HG02973 (cell line): Measurements from ENCODE around the gene GAK.
A peak's percentile ranks its signal among the peaks of the same experiment; 100 is the strongest.
"Not testable (repeated sequence)": the region's sequence is repeated elsewhere in the genome, so short reads cannot be mapped to it uniquely, and the experiment has no call there.

ENCODE experiments used
- ATAC-seq: cut with Tn5 transposase; IDR thresholded peaks from one replicate; pipeline ENCODE4 v1.9.1; 2021; ENCODE audit warnings: moderate library complexity; ENCODE audit not compliant: unreplicated experiment

GAK gene

DNA sequence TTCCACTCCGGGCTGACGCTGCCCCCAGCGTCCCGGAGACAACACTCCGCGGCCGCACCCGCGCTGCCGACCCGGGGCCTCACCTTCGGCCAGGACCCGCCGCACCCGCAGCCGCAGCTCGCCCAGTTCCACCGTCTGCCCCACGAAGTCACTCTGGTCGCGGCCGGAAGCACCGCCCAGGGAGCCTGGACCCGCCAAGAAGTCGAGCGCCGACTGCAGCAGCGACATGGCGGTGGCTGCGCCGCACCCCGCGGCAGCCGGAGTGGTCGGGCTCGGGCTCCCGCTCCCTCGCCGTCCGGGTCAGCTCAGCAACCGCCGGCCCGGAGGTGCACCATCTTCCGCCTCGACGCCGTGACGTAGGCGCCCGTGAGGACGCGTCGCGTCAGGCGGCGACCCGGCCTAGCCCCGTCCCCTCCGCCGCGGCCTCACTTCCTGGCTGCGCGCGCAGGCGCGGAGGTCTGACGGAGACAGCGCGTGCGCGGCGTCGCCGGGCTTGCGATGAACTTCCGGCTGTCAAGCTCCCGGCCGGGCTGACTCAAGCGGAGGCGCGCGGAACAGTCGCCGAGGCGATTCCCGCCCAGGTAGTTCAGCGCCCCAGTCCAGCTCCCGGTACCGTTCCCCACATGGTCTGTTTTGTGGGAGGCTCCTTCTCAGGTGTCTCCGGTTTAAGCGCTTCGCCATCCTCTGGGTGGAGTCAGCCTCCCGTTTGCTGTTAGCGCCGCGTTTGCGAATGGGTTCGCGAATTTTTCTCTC is at the start of gene GAK, which contains the start of gene TMEM175:
GAK (minus strand) TSS at position 357 of the 753 bp plus-strand sequence; CDS start at position 228, 129 bp downstream.
TMEM175 (plus strand) TSS at position 501 of the 753 bp plus-strand sequence. CDS start 15,280 bp downstream, outside the sequence.
- peak; percentile 81 for ATAC-seq

DNA sequence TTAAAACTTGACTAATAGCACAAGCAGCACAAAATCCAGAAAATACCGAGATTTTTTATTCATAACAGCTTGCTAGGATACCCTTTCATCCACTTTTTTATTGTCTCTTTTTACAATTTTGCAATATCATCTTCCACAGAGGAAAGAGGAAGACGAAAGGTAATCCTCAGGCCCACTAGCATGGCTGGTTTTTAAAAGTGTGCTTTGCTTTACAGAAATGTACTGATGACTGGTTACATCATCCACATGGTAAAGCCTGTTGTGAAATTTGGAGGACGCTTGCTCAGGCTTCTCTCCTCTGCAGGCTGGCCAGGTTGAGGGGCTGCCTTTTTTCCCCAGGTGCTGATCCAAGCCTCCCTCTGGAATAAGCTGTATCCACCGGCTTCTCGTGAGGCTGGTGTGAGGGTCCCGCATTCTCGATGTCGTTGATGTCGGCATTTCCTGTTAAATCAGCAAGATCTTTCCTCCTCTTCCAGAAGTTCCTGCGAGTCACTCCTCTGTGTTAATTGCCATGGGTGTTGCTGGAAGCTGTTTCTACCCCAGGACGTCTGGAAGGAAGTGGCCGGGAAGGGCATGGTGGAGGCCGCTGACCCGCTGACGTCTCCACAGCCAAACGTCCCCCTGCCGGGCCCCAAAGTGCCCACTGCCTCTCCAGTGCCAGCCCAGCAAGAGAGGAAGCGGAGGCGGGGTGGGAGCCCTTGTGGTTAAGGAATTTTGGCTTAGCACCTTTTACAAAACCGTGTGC is 47.0 kb upstream of the GAK start:
- no peak for ATAC-seq

GRCh38 chr4:976016-976415 is 43.9 kb upstream of the GAK start:
- not testable (repeated sequence) for ATAC-seq

DNA sequence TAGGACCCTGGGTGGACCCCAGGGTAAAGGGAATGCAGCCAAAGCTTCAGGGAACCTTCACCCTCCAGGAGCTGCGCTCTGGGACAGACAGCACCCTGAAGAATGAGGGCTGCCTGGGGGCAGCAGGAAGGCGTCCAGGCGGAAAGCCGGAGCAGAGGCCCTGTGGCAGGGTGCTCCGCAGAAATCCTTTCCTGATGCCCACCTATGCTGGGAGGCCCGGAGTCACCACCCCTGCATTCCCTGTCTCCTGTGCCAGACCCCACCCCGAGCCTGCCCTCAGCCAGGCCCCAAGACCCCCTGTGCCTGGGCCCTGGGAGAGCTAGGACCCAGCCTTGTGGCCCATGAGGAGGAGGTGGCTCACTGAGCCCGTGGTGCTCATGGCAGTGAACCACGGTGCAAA is 42.6 kb upstream of the GAK start:
- ATAC-seq: no peak

DNA sequence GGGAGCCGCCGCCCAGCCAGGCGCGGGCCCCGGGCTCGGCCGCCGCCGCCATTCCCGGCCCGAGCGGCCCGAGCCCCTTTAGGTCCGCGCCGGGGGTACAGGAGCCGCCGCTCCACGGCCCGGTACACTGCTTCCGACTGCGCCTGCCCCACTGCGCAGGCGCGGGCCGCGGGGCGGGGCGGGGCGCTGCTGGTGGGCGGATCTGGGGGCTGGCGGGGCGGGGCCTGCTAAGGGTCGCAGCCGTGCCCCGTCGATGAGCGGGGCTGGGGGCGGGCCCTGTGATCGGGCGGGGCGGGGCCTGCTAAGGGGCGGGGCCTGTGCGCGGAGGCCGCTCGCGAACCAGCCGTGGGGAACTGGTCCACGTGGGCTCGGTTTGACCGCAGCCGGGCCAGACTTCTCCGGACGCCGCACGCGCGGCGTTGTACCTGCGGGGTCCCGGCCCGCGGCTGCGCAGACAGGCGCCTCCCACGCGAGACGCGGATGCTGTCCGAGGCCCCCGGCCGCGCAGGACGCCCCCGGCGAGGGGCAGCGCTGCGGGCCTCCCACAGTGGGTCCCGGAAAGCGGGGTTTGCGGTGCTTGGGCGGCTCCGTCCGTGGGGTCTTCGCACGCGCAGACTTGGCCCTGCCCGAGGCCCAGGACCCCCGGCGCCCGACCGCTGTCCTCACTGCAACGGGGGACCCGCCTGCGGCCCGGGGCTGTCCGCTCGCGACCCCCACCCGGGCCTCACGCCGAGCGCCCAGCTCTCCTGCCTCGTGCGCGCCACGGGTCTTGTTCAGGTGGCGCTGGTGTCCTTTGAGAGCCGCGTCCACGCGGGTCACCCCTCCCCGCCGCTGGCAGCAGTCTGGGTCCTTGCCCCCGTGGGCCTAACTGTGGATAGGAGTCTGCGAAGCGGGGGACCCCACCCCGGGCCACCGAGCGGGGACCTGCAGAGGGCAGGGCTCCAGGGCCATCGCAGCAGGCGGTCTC is 41.6 kb upstream of the GAK start, which contains the start of gene DGKQ:
DGKQ (minus strand) TSS at position 139 of the 967 bp plus-strand sequence; CDS start at position 52, 87 bp downstream.
- ATAC-seq: peak; percentile 61

DNA sequence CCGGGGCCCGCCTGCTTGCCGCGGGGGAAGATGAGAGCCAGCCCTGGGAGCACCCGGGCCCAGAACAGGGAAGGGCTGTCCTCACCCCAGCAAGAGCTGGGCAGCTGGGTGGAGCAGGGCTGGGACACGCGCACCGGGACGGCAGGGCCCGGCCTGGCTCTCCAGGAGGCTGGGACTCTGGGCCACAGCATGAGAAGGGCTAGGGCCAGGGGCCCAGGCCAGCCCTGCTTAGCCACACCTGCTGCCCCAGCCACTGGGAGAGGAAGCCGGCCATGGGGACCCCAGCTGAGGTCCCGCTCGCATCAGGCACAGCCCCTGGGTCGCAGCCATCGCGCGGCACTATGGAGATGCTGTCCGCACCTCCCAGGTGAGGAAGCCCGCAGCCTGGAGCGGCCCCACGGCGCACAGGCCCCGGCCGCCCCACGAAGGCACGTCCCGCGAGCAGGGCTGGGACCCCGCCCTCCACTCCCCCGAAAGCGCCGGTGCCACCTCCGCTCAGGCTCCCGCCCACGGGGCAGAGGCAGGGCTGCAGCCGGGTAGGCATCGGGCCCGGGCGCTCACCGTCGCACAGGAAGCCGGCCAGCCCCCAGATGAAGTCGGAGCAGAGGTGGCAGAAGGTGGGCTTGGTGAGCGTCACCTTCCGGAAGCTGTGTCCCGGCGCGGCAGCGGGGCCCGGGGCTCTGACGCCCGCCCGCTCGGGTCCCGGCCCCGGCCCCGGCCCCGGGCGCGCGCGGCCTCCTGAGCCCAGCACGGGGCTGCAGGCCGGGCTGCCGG is 40.7 kb upstream of the GAK start:
- peak; percentile 30 for ATAC-seq

GRCh38 chr4:971666-972500 is 39.8 kb upstream of the GAK start:
- no peak for ATAC-seq

GRCh38 chr4:970854-971520 is 38.9 kb upstream of the GAK start:
- ATAC-seq: no peak

- ATAC-seq: no peak
These were observed 38.1 kb upstream of the GAK start for GRCh38 chr4:970046-970745.

DNA sequence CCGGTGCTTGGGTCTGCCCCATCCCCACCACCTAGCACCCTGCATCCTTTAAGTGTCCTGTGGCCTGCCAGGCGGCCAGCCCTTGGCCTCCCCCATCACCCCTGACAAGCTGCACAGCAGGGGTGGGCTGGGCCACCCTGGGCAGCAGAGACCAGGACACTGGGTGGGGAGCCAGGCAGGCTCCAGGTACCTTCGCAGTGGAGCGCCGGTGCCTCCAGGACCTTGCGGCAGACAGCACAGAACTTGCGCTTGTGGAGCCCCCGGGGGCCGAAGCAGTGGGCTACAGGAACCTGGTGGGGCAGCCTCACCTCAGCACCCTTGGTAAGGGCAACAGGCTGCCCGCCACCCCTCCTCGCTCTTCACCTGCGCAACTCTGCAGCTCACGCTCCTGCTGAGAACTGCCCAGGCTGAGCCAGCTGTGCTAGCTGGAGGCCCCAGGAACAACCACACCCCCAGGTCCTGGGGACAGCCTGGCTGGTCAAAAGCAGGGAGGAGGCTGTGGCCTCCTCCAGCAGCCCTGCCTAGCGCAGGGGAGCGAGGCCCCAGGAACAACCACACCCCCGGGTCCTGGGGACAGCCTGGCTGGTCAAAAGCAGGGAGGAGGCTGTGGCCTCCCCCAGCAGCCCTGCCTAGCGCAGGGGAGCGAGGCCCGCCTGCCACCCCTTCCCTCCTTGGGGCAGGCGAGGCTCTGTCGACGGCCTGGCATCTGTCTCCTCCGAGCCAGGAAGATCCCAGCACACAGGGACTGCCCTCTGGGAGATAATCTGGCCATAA is 36.7 kb upstream of the GAK start:
- ATAC-seq: no peak

GRCh38 chr4:968221-968620 is 36.1 kb upstream of the GAK start:
- ATAC-seq: no peak

DNA sequence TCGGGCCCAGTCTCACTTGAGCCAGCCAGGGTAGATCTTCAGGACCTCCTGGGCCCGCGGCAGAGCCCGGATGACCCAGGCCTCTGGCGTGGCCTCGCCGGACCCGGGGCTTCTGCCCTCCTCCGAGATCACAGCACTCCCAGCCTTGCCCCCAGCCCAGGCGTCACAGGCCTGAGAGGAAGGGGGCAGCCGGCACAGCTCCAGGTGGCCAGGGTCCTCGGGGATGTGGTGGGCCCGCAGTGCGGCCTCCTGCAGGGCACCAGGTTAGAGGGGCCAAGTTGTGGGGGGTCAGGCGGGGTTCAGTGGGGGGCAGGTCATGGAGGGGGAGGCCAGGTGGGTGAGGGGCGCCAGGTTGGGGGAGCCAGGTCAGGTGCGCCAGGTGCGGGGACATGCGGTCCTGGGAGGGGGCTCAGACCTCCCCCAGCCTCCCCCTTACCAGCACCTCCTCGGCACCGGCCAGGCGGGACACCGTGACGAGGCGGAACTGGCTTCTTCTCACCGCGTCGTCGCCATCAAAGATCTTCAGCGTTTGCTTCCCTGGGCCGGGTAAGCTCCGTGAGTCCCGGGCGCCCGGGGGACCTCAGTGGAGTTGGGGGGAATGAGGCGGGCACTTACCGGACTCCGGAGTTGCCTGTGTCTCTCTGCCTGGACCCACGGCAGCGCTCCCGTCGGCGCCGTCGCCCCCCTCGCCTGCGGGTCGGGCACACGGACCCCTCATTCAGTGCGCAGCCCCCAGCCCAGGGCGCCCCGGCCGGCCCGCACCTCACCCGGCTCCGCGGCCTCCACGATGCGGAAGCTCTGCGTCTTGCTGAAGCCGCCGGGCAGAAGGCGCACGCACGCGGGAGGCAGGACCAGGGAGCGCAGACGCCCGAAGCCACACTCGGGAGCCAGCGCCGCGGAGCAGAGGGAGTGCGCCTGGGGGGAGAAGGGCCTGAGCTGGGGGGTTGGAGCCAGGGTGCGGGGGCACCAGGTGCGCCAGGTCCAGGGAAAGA is 35.3 kb upstream of the GAK start:
- no peak for ATAC-seq

GRCh38 chr4:966266-967112 is 34.4 kb upstream of the GAK start:
- ATAC-seq: no peak

DNA sequence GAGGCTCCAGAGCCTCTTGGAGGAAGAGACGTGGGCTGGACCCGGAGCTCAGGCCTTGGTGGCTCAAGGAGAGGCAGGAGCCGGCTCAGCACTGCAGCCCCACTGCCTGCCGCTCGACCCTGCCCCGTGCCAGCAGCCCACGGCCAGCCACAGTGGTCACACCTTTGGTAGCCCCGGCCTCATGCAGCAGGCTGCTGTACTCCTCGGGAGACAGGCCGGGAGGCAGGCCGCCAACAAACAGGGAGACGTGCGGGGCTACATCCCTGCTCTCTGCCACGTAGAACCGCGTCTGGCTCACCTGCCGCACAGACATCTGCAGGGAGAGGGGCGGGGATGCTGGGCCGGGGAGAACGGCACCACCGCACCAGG is 33.6 kb upstream of the GAK start:
- ATAC-seq: no peak

- no peak for ATAC-seq
These were observed 33.1 kb upstream of the GAK start for GRCh38 chr4:965048-965765.
